ENCODE data around the gene TECTB.

GRCh38 chr10:112240441-112240840 lies 42.8 kb upstream of the TECTB start:
- TF ChIP-seq CTCF (IDR thresholded peaks at IDR 0.05) (no peak), ZFX (IDR thresholded peaks at IDR 0.05; ENCODE audit: borderline replicate concordance) (no peak)

Data from 22Rv1 (cell line).